HG03175 (cell line): ENCODE measurements around the gene LRPAP1.

Experiments
- ATAC-seq: cut with Tn5 transposase; IDR thresholded peaks from one replicate; pipeline ENCODE4 v1.9.1; 2021; ENCODE audit warnings: mild to moderate bottlenecking, moderate library complexity; ENCODE audit not compliant: unreplicated experiment

Gene LRPAP1

DNA sequence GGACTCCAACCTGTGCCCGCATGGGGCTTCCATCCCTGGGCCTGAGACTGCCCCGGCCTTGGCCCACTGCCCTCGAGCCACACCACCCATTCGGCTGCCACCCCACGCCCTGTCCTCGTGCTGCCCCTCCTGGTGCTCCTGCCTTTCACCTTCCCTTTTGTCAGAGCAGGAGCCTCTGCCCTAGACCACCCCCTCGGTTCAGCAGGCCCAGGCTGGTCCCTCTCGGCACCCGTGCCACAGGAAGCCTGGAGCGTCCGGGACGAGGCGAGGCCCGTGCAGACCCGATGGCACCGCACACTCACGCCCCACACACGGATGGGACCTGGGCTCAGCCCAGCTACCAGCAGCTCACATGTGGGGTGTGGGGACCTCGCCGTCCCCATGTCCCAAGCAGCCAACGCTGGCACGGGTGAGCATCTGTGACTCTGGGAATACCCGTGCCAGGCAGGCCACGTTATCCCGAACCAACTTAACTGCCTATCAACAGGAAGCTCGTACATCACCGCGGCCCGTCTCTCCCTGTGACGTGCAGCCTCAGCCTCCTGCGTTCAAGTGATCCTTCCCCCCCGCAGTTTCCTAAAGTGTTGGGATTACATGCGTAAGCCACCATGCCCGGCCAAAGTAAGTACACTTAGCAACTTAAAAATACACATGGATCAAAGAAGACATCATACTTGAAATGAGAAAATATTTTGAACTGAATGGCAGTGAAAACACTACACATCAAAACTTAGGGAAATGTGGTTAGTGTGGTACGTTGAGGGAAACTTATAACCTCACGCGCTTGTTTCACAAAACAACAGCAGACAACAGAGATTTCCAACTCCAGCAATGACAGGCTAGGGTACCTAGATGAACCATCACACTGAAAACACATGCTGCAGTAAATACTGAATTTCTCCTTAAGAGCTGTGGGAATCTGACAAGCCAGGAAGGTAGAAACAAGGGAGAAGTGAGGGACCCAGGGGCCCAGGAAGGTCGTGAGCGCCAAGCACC, 29.0 kb downstream of the LRPAP1 start:
- no peak for ATAC-seq

DNA sequence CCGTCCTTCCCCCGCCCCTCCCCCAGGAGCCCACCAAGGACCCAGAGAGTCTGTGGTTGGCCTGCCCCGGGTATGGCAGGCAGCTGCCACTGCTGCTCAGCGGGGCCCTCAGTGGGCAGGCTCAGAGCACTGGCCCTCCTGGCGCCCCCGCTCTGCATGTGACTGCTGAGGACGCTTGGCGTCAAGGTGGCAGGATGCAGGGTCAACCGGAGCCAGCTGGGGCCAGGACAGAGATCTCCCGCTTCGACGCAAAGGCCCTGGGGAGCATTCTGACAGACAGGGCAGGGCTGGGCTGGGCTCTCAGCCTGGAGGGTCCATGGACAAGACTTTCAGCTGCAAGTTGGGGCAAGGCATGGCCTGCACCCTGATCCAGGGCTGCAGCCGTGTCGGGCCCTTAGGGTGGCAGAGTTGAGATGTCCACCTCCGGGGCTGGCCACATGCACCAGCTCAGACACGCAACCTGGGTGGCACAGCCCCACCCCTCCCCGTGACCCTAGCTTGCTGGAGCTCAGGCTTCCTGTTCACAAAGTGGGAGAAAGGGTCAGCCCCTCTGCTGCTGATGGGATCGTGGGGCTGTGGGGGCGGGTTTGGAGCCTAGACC, 30.3 kb downstream of the LRPAP1 start:
- ATAC-seq: no peak

DNA sequence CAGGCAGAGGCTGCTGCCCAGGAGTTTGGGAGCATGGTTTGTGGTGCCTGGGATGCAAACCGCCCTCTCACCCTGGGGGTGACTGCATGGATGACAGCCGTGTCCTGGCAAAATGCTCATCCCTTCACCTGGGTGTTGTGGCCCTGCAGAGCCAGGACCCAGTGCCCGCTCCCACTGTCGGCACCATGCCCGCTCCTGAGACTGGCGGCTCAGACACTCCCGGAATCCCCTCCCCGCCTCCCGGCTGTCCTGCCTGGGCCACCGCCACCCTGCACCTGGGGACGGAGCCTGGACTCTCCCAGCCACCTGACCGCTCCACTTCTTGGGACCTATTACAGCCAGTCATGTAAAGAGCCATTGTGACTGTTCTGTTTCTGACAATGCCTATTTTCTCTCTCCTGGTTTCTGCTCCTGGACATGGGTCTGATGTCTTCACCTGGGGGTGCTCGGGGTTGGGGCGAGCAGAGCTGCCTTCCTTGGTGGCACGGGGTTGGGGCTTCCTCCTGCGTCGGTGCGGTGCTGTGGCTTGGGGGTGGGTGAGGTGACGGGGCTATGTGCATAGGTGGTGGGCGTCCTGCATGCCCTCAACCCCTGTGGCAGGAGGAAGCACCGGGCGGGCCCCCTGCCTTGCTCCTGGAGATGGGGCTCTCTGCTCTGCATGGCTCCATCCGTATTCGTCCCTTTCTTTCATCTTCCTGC, 30.9 kb downstream of the LRPAP1 start:
- no peak for ATAC-seq

DNA sequence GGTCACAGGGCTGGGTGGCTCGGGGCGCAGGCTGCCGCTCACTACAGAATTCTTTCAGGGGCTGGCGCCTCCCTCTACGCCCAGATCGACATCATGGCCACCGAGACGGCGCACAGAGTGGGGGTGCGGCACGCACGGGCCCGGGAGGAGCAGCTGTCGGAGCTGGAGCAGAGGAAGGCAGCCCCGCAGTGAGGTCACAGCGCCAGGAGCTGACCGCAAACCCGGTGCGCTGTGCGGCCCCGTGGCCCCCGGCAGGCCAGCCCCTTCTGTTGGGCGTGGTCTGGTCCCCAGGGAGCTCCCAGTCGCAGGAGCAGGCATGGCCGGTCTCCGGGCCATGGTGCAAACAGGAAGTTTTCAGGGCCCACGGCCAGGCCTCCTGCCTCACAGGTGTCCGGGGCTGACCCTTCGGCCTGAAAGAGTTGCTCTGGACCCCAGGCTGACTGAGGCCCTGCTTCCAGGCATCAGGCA, 31.6 kb downstream of the LRPAP1 start:
- no peak for ATAC-seq

GRCh38 chr4:3500111-3500510, 32.1 kb downstream of the LRPAP1 start:
- no peak for ATAC-seq

- ATAC-seq: no peak
These were observed 32.5 kb downstream of the LRPAP1 start for GRCh38 chr4:3499710-3500109.

GRCh38 chr4:3498901-3499510, 33.2 kb downstream of the LRPAP1 start:
- ATAC-seq: no peak

GRCh38 chr4:3498407-3498806, 33.8 kb downstream of the LRPAP1 start:
- no peak for ATAC-seq

DNA sequence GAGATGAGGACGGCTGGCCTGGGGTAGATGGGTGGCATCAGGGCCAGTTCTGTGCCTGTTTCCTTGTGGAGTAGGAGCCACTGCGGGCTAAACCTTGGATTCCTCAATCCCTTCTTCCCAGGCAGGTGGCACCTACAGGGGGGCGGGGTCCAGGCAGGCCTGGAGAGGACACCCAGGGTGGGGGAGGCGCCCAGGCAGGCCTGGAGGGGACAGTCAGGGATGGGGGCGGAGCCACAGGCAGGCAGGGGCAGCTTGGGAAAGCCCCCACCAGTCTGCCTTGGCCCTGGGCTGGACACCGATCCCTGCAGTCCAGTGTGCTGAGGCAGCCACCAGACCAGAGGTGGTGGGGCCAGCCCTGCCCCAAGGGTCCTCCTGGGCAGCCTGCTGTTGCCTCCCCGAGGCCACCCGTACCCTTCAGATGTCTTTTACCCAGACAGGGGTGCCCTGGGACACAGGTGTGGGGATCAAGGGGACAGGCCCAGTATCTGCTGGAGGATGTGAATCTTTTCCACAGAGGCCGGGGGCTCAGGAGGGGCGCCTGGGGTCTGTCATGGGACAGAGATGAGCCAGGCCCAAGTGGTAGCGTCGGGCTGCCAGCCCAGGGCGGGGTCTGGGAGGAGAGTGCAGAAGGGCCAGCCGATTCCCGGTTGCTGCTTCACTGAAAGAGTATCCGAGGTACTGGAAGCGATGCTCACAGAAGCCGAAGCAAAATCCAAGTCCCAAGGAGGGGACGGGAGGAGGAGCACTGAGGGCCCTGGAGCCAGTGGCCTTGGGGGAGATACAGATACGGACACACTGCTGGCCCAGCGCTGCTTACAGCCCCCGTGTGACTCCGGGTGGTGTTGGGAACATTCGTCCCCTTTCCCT, 34.5 kb downstream of the LRPAP1 start:
- ATAC-seq: no peak

GRCh38 chr4:3497095-3497494, 35.1 kb downstream of the LRPAP1 start:
- ATAC-seq: no peak

- no peak for ATAC-seq
These were observed 36.2 kb downstream of the LRPAP1 start for GRCh38 chr4:3496021-3496420.

DNA sequence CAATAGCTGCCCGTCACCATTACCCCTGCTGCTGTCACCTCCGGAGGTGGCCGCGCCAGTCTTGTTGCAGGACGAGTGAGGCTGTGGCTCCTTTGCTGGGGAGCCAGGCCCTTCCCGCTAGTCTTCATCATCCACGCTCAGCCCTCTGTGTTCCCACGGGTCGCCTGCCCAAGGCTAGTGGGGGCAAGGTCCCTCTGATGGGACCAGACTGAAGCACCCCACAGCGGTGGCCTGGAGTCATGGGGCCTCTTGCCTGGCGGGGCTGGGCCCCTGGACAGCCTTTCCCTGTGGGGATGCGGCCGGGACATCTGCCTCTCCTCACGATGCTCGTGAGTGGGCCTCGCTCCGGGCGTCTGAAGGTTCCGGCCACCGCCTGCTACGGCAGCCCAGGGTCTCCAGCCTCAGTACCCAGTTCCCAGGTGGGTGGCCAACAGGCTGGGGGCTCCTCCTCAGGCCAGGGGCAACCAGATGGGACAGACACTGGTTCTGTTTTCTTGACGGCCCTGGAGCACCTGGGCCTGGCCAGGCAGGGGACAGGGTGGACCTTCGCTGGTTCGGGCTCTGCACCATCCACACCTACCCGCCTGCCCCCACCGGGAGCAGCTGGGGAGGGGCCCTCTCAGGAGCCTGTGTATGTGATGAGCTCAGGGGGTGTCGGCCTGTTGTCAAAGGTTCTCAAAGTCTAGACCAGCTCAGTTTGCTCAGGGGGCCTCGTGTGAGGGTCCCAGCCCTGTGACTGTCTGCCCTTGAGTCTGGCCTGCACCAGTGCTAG, 36.8 kb downstream of the LRPAP1 start:
- no peak for ATAC-seq

DNA sequence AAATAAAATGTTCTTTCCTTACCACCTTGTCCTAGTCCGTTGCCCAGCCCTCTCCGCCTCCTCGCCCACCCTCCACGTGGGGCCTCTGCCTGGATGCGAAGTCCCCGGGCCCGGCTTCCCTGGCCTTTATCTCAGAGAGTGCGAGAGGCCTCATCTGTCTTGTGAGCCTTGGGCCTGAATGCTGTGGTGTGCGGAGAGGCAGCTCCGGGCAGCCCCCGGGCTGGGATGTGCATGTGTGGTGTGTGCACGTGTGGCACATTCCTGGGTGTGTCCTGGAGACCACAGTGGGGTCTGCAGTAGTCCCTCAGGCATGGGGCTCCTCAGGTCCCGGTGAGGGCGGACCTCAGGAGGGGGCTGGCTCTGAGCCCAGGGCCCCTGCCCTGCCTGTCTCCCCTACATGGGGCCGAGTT, 37.8 kb downstream of the LRPAP1 start:
- no peak for ATAC-seq

DNA sequence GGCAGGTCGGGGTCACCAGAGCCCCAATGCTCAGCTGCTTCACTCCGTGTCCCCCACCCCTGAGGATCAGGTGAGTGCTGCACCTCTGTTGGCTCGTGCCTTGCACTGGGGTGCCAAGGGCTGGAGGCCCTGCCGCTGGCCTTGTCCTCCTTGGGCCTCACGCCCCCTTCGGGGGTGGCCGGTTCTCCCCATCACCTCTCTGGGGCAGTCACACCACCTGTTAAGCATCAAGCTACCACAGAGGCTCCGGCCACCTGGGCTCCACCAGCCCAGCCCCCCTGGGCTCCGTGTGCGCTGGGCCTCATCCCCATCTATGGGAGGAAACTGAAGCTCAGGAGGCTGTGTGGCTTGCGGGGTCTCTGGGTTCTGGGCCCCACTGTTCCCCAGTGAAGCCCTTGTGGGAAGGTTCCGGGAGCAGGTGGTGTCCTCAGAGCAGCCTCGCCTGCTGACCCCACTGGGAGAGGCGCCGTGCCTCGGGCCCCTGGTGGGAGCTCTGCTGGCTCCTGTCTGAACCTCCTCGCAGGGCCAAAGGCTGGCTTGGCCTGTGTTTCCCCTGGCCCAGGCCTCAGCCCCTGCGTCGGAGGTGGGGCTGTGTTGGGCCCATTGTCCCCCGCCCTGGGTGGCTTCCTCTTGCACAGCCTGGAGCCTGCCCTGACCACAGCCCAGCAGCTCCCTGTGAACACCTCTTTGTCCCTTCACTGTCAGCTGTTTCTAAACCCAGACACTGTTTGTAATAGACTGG, 38.3 kb downstream of the LRPAP1 start:
- ATAC-seq: no peak

DNA sequence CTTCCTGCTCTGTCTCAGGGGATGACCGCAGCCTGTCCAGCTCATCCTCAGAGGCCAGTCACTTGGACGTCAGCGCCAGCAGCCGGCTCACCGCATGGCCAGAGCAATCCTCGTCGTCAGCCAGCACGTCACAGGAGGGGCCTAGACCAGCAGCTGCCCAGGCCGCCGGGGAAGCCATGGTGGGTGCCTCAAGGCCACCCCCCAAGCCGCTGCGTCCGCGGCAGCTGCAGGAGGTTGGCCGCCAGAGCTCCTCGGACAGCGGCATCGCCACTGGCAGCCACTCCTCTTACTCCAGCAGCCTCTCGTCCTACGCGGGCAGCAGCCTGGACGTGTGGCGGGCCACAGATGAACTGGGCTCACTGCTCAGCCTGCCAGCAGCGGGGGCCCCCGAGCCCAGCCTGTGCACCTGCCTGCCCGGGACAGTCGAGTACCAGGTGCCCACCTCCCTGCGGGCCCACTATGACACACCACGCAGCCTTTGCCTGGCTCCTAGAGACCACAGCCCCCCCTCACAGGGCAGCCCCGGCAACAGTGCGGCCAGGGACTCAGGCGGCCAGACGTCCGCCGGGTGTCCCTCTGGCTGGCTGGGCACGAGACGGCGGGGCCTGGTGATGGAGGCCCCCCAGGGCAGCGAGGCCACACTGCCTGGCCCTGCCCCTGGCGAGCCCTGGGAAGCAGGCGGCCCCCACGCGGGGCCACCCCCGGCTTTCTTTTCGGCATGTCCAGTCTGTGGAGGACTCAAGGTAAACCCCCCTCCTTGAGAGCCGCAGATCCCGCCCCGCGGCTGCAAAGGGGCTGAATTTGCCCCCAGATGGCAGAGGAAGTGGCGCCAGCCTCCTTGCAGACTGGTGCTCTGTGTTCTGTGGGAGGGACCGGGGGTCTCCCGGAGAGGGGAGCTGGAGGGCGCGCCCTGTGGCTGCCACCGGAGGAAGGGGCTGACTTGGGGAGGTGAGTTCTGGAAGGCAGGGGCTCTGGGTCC, 39.2 kb downstream of the LRPAP1 start:
- ATAC-seq: no peak

GRCh38 chr4:3491681-3492405, 40.4 kb downstream of the LRPAP1 start:
- no peak for ATAC-seq

DNA sequence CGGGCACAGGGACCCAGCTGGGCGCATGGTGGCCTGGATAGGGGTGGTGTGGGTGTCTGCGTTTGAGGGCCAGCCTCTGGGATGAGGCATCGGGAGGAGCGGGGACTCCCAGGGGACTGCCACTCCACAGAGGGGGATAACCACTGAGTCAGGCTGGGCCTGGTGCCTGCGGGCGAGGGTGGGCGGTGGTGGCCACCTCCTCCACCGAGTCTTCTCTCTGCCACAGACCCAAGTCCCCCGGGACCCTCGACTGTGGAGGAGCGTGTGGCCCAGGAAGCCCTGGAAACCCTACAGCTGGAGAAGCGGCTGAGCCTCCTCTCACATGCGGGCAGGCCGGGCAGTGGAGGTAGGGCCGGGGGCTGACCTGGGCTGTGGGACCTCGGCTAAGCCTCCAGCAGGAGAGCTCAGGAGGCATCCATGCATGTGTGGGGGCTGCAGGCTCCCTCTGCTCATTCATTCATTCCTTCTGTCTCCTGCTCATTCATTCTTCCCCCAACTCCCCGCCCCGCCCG, 42.7 kb downstream of the LRPAP1 start:
- ATAC-seq: no peak
